Liver (tissue), 9 donors: Measurements from ENCODE around the gene RAB12. TPM values are rescaled to one million over a fixed set of nuclear protein-coding genes. Genes with fewer than 3 reads are reported as not detected.

Experiments
- DNase-seq: peaks from one replicate; pipeline ENCODE4 v3.0.0-alpha.2; 2017; ENCODE audit warnings: low spot score
- H3K27ac ChIP-seq, 2 donors: one replicate each; pipeline ENCODE4 v1.7.0; 2013; ENCODE audit warnings: inconsistent platforms in 2 of 2, low read length in 2 of 2, control low read depth in 1 of 2, low read depth in 1 of 2, mild to moderate bottlenecking in 1 of 2
- H3K27me3 ChIP-seq, 4 donors: one replicate each; pipeline versions ENCODE4 v1.6.1 to v1.7.0; 2013; ENCODE audit warnings: low read length in 3 of 4, inconsistent platforms in 1 of 4, mild to moderate bottlenecking in 1 of 4, moderate library complexity in 1 of 4; ENCODE audit not compliant: control insufficient read depth in 4 of 4, insufficient read depth in 4 of 4
- H3K36me3 ChIP-seq, 4 donors: one replicate each; pipeline versions ENCODE4 v1.6.1 to v1.7.0; 2013; ENCODE audit warnings: low read length in 3 of 4, mild to moderate bottlenecking in 3 of 4, low read depth in 1 of 4, moderate library complexity in 1 of 4; ENCODE audit not compliant: control insufficient read depth in 4 of 4, insufficient read depth in 3 of 4
- H3K4me1 ChIP-seq, 4 donors: one replicate each; pipeline versions ENCODE4 v1.6.1 to v1.7.0; 2013; ENCODE audit warnings: low read length in 3 of 4, mild to moderate bottlenecking in 3 of 4, moderate library complexity in 1 of 4; ENCODE audit not compliant: control insufficient read depth in 4 of 4, insufficient read depth in 4 of 4
- H3K4me3 ChIP-seq, 3 donors: one replicate each; pipeline versions ENCODE4 v1.6.1 to v1.7.0; 2013; ENCODE audit warnings: low read length in 3 of 3, control low read depth in 1 of 3, low read depth in 1 of 3, mild to moderate bottlenecking in 1 of 3
- H3K9ac ChIP-seq, 2 donors: one replicate each; pipeline ENCODE4 v1.7.0; 2013; ENCODE audit warnings: low read length in 2 of 2, mild to moderate bottlenecking in 2 of 2, moderate library complexity in 2 of 2, control low read depth in 1 of 2, low read depth in 1 of 2
- H3K9me3 ChIP-seq, 4 donors: one replicate each; pipeline versions ENCODE4 v1.6.1 to v1.7.0; 2013; ENCODE audit warnings: low read length in 3 of 4; ENCODE audit not compliant: control insufficient read depth in 4 of 4
- ATF3 ChIP-seq: IDR thresholded peaks from 2 replicates; pipeline ENCODE4 v1.6.1; 2016; ENCODE audit warnings: antibody characterized with exemption
- CTCF ChIP-seq: fragments of 150-350 bp; IDR thresholded peaks from 2 replicates; pipeline ENCODE4 v1.5.1; 2017; ENCODE audit warnings: improper control_type of control experiment, low read depth, low read length; ENCODE audit not compliant: missing input control
- EGR1 ChIP-seq, 2 donors: IDR thresholded peaks; 2 replicates each; pipeline ENCODE4 v1.6.1; 2016 to 2018; ENCODE audit warnings: antibody characterized with exemption in 2 of 2, low read depth in 2 of 2
- FOXA1 ChIP-seq: IDR thresholded peaks from 2 replicates; pipeline ENCODE4 v1.6.1; 2016; ENCODE audit warnings: antibody characterized with exemption
- FOXA2 ChIP-seq: IDR thresholded peaks from 2 replicates; pipeline ENCODE4 v1.6.1; 2016; ENCODE audit warnings: antibody characterized with exemption
- GABPA ChIP-seq, 2 donors: IDR thresholded peaks in 1 of 2; conservative IDR thresholded peaks in 1 of 2; 2 replicates each; pipeline ENCODE4 v1.6.1; 2016; ENCODE audit warnings: antibody characterized with exemption in 2 of 2, mild to moderate bottlenecking in 1 of 2, moderate library complexity in 1 of 2
- HNF4A ChIP-seq, 2 donors: conservative IDR thresholded peaks; 2 replicates each; pipeline ENCODE4 v1.6.1; 2016; ENCODE audit warnings: antibody characterized with exemption in 2 of 2, mild to moderate bottlenecking in 2 of 2
- HNF4G ChIP-seq: IDR thresholded peaks from 2 replicates; pipeline ENCODE4 v1.6.1; 2016; ENCODE audit warnings: antibody characterized with exemption
- JUND ChIP-seq, 2 donors: IDR thresholded peaks; 2 replicates each; pipeline ENCODE4 v1.6.1; 2016; ENCODE audit warnings: antibody characterized with exemption in 2 of 2
- MAX ChIP-seq: IDR thresholded peaks from 2 replicates; pipeline ENCODE4 v1.6.1; 2016; ENCODE audit warnings: antibody characterized with exemption
- NR2F2 ChIP-seq: IDR thresholded peaks from 2 replicates; pipeline ENCODE4 v1.6.1; 2016; ENCODE audit warnings: antibody characterized with exemption
- RAD21 ChIP-seq, 2 donors: IDR thresholded peaks; 2 replicates each; pipeline ENCODE4 v1.6.1; 2016; ENCODE audit warnings: antibody characterized with exemption in 2 of 2, mild to moderate bottlenecking in 2 of 2
- RXRA ChIP-seq, 2 donors: IDR thresholded peaks; 2 replicates each; pipeline ENCODE4 v1.6.1; 2017 to 2018; ENCODE audit warnings: antibody characterized with exemption in 2 of 2, mild to moderate bottlenecking in 1 of 2
- SP1 ChIP-seq: IDR thresholded peaks from 2 replicates; pipeline ENCODE4 v1.6.1; 2018; ENCODE audit warnings: antibody characterized with exemption, mild to moderate bottlenecking
- TAF1 ChIP-seq: conservative IDR thresholded peaks from 2 replicates; pipeline ENCODE4 v1.6.1; 2016; ENCODE audit warnings: antibody characterized with exemption, mild to moderate bottlenecking
- YY1 ChIP-seq: IDR thresholded peaks from 2 replicates; pipeline ENCODE4 v1.6.1; 2016; ENCODE audit warnings: antibody characterized with exemption, mild to moderate bottlenecking
- ZBTB33 ChIP-seq: IDR thresholded peaks from 2 replicates; pipeline ENCODE4 v1.6.1; 2016; ENCODE audit warnings: antibody characterized with exemption
- WGBS: extraction: QIAGEN DNeasy Blood & Tissue Kit; methylation state at CpG from one replicate; pipeline ENCODE4 v1.1.7; 2013; 5-methylcytosine and 5-hydroxymethylcytosine counted together
- polyA plus RNA-seq, 2 donors: library from polyadenylated mRNA; stranded (reverse) in 1 of 2; unstranded in 1 of 2; fragments of 200-250 nt in 1 of 2; fragments of >200 nt in 1 of 2; fragmentation: Nextera tagmentation in 1 of 2; extraction: Ambion mirVana in 1 of 2; gene quantifications; one replicate each; pipeline versions ENCODE4 v1.2.1 to v1.2.3, GENCODE V29; 2013 to 2015
- total RNA-seq, 2 donors: library from RNA; depleted of rRNA; stranded (reverse); fragments of >200 nt; gene quantifications; one replicate each; pipeline ENCODE4 v1.2.3, GENCODE V29; 2014
- TF ChIP-seq, protein P1 (sequence below): IDR thresholded peaks from 2 replicates; pipeline ENCODE4 v1.6.1; 2016; ENCODE audit warnings: antibody characterized with exemption, mild to moderate bottlenecking
- donor health status: healthy.
- donor health status: healthy.
- donor health status: healthy.
- donor health status: healthy.
- donor health status: healthy.

RAB12 gene
- total and polyA plus RNA-seq, 4 donors, result 5.0 to 25.9 (median 14.9) TPM

DNA sequence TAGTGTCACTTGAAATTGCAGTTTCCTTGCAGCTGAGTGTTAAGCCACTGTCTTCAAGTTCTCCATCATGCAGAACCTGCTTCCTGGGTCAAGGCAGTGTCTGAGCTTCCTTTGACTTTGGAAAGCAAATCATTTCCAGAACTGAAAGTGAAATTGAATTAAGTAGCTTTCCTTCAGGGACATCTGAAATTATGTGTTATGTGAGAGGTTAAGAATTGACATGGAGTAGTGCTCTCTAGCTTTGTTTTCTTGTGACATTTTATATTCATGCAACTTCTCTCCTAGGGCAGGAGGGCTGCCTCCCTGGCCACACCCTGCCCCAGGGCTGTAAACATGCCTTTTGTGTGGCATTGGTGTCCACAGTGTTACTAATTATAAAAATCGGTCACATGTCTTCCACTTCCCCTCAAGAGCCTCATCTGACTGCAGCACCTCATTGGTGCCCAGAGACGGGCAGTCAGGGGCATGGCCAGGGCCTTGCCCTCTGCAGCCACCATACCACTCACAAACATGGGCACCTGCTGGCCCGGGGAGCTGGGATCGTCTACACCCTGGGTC lies 14.4 kb downstream of the RAB12 start:
- Histone ChIP-seq H3K27ac (peak overlapping the region in 1 of 2 donors; percentile 6), H3K9ac (no peak overlapping the region), H3K27me3 (no peaks in the 10 kb centered on the region), H3K4me3 (no peak overlapping the region), H3K4me1 (peaks cover 3 to 18% (median 9%) of the 10 kb centered on the region in 4 donors), H3K36me3 (peaks cover 1 to 15% (median 6%) of the 10 kb centered on the region in 4 donors), H3K9me3 (no peaks in the 10 kb centered on the region)
- 56% methylated on average over 4 of the region's 4 CpGs for WGBS
- no peak for TF ChIP-seq EGR1 (IDR thresholded peaks at IDR 0.05; ENCODE audit: low read depth in 2 of 2)
- no peak for TF ChIP-seq ZBTB33
- no peak for DNase-seq

DNA sequence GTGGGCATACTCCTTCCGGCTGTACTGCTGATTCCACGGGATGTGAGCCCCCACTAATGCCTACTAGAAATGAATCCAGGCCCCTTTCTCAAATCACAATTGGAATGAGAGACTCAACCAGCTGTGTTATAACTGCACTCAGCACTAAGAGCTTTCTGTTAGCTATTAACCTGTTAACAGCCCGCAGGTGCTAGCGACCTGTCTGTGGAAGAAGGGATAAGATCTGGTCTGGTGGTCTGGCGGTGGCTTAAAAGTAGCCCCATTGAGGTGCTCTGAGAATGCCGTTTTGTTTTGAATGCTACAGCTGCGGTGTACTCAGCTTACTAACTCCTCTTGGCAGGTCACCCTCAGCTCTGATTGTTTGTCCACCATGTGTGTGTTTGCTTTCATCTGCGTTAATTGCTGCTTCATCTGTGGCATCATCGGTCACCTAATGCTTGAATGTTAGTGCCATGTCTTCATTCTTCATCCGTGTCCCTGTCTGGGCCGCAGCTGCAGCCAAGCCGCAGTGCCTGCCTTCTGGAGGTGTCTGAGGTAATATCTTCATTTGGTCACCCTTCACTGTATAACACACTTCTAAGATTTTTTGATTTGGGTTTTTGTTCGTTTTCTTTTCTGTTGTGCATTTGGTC lies 16.3 kb downstream of the RAB12 start:
- no peak overlapping the region for H3K4me3 ChIP-seq
- TF ChIP-seq NR2F2 (no peak), GABPA (IDR thresholded peaks at IDR 0.05 in 1 of 2, conservative IDR thresholded peaks at IDR 0.05 in 1 of 2) (no peak), HNF4G (no peak), RAD21 (IDR thresholded peaks at IDR 0.05) (no peak), TAF1 (no peak), ATF3 (no peak), EGR1 (IDR thresholded peaks at IDR 0.05; ENCODE audit: low read depth in 2 of 2) (no peak), YY1 (no peak), FOXA1 (no peak), ZBTB33 (no peak), JUND (IDR thresholded peaks at IDR 0.05) (no peak), FOXA2 (no peak), MAX (no peak), SP1 (no peak), CTCF (no peak), HNF4A (conservative IDR thresholded peaks at IDR 0.05) (no peak), RXRA (IDR thresholded peaks at IDR 0.05) (no peak)
- TF ChIP-seq, protein P1, sequence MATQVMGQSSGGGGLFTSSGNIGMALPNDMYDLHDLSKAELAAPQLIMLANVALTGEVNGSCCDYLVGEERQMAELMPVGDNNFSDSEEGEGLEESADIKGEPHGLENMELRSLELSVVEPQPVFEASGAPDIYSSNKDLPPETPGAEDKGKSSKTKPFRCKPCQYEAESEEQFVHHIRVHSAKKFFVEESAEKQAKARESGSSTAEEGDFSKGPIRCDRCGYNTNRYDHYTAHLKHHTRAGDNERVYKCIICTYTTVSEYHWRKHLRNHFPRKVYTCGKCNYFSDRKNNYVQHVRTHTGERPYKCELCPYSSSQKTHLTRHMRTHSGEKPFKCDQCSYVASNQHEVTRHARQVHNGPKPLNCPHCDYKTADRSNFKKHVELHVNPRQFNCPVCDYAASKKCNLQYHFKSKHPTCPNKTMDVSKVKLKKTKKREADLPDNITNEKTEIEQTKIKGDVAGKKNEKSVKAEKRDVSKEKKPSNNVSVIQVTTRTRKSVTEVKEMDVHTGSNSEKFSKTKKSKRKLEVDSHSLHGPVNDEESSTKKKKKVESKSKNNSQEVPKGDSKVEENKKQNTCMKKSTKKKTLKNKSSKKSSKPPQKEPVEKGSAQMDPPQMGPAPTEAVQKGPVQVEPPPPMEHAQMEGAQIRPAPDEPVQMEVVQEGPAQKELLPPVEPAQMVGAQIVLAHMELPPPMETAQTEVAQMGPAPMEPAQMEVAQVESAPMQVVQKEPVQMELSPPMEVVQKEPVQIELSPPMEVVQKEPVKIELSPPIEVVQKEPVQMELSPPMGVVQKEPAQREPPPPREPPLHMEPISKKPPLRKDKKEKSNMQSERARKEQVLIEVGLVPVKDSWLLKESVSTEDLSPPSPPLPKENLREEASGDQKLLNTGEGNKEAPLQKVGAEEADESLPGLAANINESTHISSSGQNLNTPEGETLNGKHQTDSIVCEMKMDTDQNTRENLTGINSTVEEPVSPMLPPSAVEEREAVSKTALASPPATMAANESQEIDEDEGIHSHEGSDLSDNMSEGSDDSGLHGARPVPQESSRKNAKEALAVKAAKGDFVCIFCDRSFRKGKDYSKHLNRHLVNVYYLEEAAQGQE, result no peak
- 91% methylated on average over 13 of the region's 13 CpGs for WGBS

More for the DNA sequence above, 16.3 kb downstream of the RAB12 start:
- Histone ChIP-seq H3K9me3 (no peaks in the 10 kb centered on the region), H3K4me1 (peaks cover 3 to 8% (median 5%) of the 10 kb centered on the region in 4 donors), H3K36me3 (peaks cover 1 to 15% (median 7%) of the 10 kb centered on the region in 4 donors), H3K27me3 (no peaks in the 10 kb centered on the region), H3K9ac (no peak overlapping the region), H3K27ac (no peak overlapping the region)
- DNase-seq, result no peak
